ENCODE data around the gene KATNAL1.
"Not testable (repeated sequence)": the region's sequence is repeated elsewhere in the genome, so short reads cannot be mapped to it uniquely, and the experiment has no call there.

Gene KATNAL1

GRCh38 chr13:30292325-30292724 lies 15.0 kb downstream of the KATNAL1 start:
- no peak for DNase-seq (ENCODE audit: low spot score)

- DNase-seq (ENCODE audit: low spot score) = no peak
Observed at GRCh38 chr13:30290812-30291436, 16.4 kb downstream of the KATNAL1 start.

GRCh38 chr13:30289533-30289932 lies 17.8 kb downstream of the KATNAL1 start:
- no peak for DNase-seq (ENCODE audit: low spot score)

- DNase-seq (ENCODE audit: low spot score) = not testable (repeated sequence)
Observed at GRCh38 chr13:30286059-30286458, 21.3 kb downstream of the KATNAL1 start.

GRCh38 chr13:30276178-30276577 lies 31.2 kb downstream of the KATNAL1 start:
- DNase-seq (ENCODE audit: low spot score) = no peak

- DNase-seq (ENCODE audit: low spot score) = no peak
Observed at GRCh38 chr13:30274083-30274482, 33.3 kb downstream of the KATNAL1 start.

GRCh38 chr13:30270035-30270434 lies 37.3 kb downstream of the KATNAL1 start:
- DNase-seq (ENCODE audit: low spot score) = not testable (repeated sequence)

- no peak for DNase-seq (ENCODE audit: low spot score)
Observed at GRCh38 chr13:30268673-30269072, 38.7 kb downstream of the KATNAL1 start.

- DNase-seq (ENCODE audit: low spot score) = no peak
Observed at GRCh38 chr13:30266756-30267155, 40.6 kb downstream of the KATNAL1 start.

- not testable (repeated sequence) for DNase-seq (ENCODE audit: low spot score)
Observed at GRCh38 chr13:30259149-30259733, 48.1 kb downstream of the KATNAL1 start.

- no peak for DNase-seq (ENCODE audit: low spot score)
Observed at GRCh38 chr13:30257468-30258099, 49.8 kb downstream of the KATNAL1 start.

- DNase-seq (ENCODE audit: low spot score) = no peak
Observed at GRCh38 chr13:30256713-30257467, 50.5 kb downstream of the KATNAL1 start.

GRCh38 chr13:30255696-30256095 lies 51.7 kb downstream of the KATNAL1 start:
- no peak for DNase-seq (ENCODE audit: low spot score)

GRCh38 chr13:30253830-30254229 lies 53.5 kb downstream of the KATNAL1 start:
- DNase-seq (ENCODE audit: low spot score) = no peak

- no peak for DNase-seq (ENCODE audit: low spot score)
Observed at GRCh38 chr13:30247406-30247805, 59.9 kb downstream of the KATNAL1 start.

GRCh38 chr13:30241532-30241931 lies 65.8 kb downstream of the KATNAL1 start:
- no peak for DNase-seq (ENCODE audit: low spot score)

GRCh38 chr13:30240608-30241007 lies 66.7 kb downstream of the KATNAL1 start:
- no peak for DNase-seq (ENCODE audit: low spot score)

GRCh38 chr13:30235216-30235615 lies 72.1 kb downstream of the KATNAL1 start:
- no peak for DNase-seq (ENCODE audit: low spot score)

GRCh38 chr13:30234619-30235162 lies 72.7 kb downstream of the KATNAL1 start:
- no peak for DNase-seq (ENCODE audit: low spot score)

- DNase-seq (ENCODE audit: low spot score) = no peak
Observed at GRCh38 chr13:30224732-30225131, 82.6 kb downstream of the KATNAL1 start.

GRCh38 chr13:30222254-30222653 lies 85.1 kb downstream of the KATNAL1 start:
- DNase-seq (ENCODE audit: low spot score) = no peak

- no peak for DNase-seq (ENCODE audit: low spot score)
Observed at GRCh38 chr13:30216111-30216510, 91.2 kb downstream of the KATNAL1 start.

GRCh38 chr13:30212256-30212655 lies 95.1 kb downstream of the KATNAL1 start:
- DNase-seq (ENCODE audit: low spot score) = no peak
